KBM-7 (cell line): ENCODE data around the gene ANKRD12.
A peak's percentile ranks its signal among the peaks of the same experiment; 100 is the strongest.
"Not testable (repeated sequence)": the region's sequence is repeated elsewhere in the genome, so short reads cannot be mapped to it uniquely, and the experiment has no call there.

Source experiments
- DNase-seq: peaks from one replicate; pipeline ENCODE4 v3.0.0-alpha.2; 2015
- in situ Hi-C: fragments of 300-500 bp; cut with MboI; formaldehyde crosslinking; loops from 2 replicates; pipeline ENCODE4 v1.14.3; 2020; ENCODE audit warnings: low sequenced_read_pairs, low pct_unique_long_range_greater_than_20kb, mixed read lengths

The ANKRD12 gene

GRCh38 chr18:9260388-9261380, 124.1 kb downstream of the ANKRD12 start:
- DNase-seq = peak; percentile 19
- in situ Hi-C loops = no loop called here

- no peak for DNase-seq
- in situ Hi-C loops = no loop called here
Observed at GRCh38 chr18:9263264-9263663, 126.7 kb downstream of the ANKRD12 start.

DNA sequence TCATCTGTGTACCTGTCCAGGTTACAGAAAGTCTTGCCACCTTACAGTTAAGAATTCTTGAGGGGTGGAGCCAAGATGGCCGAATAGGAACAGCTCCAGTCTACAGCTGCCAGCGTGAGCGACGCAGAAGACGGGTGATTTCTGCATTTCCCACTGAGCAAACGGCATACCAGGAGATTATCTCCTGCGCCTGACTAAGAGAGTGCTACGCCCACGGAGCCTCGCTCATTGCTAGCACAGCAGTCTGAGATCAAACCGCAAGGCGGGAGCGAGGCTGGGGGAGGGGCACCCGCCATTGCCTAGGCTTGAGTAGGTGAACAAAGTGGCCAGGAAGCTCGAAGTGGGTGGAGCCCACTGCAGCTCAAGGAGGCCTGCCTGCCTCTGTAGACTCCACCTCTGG, 128.2 kb downstream of the ANKRD12 start:
- DNase-seq, in situ Hi-C loops: not testable (repeated sequence)

GRCh38 chr18:9273221-9273620, 136.6 kb downstream of the ANKRD12 start:
- in situ Hi-C loops = no loop called here
- no peak for DNase-seq

DNA sequence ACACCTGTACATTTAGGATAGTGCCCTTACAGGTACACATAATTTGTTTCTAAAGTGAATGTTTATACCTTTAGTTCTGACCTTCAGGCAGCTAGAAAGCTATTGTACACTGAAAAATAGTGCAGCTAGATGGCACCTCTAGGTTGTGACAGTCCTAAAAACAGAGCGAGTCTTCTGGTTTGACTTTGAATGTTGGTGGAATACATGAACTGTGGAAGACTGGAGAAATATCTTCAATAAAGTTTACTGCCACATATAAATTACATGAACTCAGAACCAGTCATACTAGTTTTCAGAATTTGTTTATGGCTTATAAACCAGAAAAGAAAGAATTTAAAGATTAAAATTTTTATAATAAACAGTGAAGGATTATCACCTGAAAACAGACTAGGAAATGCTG, 139.3 kb downstream of the ANKRD12 start:
- no peak for DNase-seq
- in situ Hi-C loops = no loop called here

DNA sequence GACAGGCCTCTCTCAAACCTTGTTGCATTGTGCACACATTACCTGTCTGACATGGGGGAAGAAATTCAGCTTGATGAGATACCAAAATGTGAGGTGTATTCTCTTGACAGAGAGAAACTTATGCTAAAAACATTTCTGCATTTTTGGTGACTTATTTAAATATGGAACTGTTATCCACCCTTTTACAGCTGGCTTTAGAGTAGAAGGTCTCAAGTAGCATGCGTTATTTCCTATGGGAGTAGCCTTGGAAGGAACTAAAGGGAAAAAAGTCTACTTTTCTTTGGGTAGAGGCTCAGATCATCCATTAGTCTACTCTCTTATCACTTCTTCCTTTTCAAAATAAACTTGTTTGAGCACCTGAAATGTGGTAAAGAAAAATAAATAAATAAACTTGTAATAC, 141.4 kb downstream of the ANKRD12 start:
- in situ Hi-C loops = no loop called here

DNA sequence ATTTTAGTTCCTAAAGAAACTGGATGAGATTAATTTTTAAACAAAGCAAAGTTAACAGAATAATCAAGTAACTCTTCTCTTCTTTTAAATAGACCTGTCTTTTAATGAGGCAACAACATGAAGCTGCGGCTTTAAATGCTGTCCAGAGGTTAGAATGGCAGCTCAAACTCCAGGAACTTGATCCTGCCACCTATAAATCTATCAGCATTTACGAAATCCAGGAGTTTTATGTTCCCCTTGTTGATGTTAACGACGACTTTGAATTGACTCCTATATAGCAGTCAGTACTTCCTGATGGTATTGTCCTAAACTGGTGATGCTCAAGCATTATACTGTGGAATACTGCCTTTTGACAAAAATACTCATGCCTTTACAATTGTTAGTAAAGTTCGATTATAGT, 144.3 kb downstream of the ANKRD12 start:
- DNase-seq = no peak
- in situ Hi-C loops = no loop called here

More for the DNA sequence above, 141.4 kb downstream of the ANKRD12 start:
- DNase-seq = no peak

DNA sequence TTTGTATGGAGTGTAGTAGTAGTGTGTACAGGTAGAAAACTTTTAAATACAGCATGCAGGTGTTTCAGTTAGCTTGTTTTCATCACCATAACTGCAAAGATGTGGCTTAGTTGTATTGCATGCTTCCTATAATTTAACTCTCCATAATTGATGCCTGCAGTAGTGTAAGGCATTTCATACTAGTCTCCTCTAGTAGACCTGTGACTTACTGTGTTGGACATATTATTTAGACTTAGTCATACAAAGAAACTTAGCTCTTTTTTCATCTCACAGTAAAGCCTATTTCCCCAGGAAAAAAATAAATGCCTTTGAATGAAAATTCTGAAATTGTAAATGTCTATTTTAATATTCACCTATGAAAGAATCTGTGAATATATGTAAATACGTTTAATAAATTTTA, 145.2 kb downstream of the ANKRD12 start:
- no peak for DNase-seq
- in situ Hi-C loops = no loop called here

DNA sequence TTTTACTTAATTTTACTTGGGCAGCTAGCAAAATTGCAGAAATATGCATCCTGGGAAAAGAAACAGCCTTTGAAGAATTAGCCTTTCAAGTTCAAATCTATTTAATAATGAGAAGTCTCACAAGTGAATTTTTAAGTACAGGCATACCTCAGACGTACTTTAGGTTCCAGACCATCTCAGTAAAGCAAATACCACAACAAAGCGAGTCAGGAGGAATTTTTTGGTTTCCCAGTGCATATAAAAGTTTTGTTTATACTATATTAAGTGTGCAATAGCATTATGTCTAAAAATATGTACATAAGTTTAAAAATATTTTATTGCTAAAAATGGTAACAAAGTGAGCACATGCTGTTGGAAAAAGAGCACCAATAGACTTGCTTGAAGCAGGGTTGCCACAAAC, 147.2 kb downstream of the ANKRD12 start:
- in situ Hi-C loops = no loop called here
- no peak for DNase-seq

DNA sequence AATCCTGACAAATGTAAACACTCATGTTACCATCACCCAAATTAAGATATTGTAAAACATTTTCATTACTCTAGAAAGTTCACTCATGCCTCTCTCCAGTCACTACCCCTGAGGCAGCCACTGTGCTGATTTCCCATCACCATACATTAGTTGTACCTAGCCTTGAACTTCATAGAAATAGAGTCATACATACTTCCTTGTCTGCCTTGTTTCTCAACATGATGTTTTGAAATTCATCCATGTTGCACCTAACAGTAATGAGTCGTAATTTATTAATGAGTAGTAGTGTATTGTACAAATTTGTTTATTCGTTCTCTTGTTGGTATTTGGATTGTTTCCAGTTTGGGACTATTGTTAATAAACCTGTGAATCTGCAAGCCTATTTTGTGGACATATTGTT, 149.0 kb downstream of the ANKRD12 start:
- in situ Hi-C loops = no loop called here
- no peak for DNase-seq

DNA sequence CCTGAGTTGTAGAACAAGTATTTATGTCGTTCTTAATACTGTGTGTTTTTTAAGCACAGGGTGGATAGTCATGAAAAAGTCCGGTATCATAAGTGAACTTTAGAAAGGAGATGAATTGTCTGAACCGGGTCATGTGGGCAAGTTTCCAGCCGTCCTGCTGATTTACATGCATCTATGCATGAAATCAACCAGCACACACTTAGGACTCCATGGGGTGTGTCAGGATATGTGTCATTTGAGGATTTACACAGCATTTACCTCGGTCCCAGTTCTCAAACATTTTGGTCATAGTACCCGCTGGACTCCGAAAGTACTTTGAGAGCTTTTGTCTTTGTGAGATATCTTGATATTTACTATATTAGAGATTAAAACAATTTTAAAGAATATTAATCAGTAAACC, 150.5 kb downstream of the ANKRD12 start:
- DNase-seq = no peak
- in situ Hi-C loops = no loop called here

DNA sequence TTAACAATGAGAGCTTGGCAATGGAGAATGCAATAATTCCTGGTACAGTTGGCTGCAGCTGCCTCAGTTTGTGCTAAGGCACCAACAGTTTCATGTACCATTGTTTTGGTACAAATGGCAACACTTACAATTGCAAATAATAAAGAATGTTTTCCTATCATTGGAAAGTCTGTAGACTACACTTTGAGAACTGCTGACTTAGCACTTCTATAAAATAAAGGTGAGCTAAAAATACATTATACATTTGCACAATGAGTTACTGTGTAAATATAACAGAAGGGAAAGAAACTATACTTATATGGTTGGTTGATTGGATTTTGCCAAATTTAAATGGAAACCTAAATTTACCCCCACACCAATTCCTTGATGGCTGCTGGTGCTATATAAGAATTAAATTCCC, 153.1 kb downstream of the ANKRD12 start:
- in situ Hi-C loops = no loop called here
- no peak for DNase-seq

- in situ Hi-C loops = no loop called here
- peak; percentile 23 for DNase-seq
Observed at GRCh38 chr18:9290156-9290555, 153.6 kb downstream of the ANKRD12 start.

- in situ Hi-C loops = no loop called here
Observed at GRCh38 chr18:9292047-9292446, 155.5 kb downstream of the ANKRD12 start.

GRCh38 chr18:9293948-9294347, 157.4 kb downstream of the ANKRD12 start:
- no peak for DNase-seq
- in situ Hi-C loops = no loop called here

More at GRCh38 chr18:9292047-9292446, 155.5 kb downstream of the ANKRD12 start:
- no peak for DNase-seq

DNA sequence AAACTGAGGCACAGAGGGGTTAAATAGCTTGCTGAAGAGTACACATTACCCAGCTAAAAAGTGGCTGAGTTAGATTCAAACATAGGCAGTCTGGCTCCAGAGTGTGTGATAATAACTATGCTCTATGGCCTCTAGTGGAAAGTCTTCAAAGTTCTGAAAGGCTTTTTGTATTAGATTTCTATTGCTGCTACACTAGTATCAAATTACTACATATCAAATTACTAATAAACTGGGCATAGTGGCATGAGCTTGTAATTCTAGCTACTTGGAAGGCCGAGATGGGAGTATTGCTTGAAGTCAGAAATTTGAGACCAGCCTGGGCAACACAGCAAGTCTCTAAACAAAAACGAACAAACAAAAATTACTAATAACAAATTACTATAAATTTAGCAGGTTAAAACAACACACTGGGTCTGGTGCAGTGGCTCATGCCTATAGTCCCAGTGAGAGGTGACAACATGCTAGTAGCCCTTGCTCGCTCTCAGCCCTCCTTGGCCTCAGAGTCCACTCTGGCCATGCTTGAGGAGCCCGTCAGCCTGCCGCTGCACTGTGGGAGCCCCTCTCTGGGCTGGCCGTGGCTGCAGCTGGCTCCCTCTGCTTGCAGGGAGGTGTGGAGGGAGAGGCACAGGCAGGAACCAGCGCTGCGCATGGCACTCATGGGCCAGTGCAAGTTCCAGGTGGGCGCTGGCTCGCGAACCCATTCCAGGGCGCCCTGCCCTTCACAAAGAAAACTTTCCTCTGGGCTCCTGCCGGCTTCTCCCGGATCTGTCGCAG, 159.8 kb downstream of the ANKRD12 start:
- in situ Hi-C loops = no loop called here
- DNase-seq = no peak

DNA sequence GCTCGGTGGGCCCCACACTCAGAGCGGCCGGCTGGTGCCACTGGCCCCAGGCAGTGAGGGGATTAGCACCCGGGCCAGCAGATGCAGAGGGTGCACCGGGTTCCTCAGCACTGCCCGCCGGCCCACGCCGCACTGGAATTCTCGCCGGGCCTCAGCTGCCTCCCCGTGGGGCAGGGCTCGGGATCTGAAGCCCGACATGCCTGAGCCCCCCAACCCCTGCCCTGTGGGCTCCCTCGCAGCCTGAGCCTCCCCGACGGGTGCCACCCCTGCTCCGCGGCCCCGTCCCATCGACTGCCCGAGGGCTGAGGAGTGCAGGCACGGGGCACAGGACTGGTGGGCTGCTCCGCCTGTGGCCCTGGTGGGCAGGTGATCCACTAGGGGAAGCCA, 160.4 kb downstream of the ANKRD12 start:
- in situ Hi-C loops = no loop called here
- no peak for DNase-seq

DNA sequence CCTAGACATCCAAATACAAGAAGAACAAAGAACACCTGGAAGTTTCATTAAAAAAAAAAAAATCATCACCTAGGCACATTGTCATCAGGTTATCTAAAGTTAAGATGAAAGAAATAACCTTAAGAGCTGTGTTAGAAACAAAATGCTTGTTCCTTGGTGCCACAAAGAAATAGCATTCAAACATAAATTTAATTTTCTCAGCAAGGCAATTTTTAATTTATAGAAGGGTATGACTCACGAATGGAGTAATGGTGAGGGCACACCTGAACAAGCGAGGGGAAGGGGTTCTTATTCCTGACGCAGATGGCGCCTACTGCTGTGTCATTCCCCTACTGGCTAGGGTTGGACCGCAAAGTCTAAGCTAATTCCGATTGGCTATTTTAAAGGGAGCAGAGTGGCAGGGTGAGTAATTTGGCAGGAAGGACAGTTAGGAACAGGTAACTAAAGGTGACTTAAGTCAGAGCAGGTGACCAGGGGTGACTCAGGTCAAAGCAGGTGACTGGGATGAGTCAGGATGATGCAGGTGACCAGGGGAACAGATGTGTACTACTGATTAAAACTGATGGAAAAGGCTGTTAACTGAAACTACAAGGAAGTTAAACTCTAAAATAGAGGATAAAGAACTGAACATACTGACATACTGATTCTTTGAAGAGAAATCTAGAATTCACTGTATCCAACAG, 167.9 kb downstream of the ANKRD12 start:
- in situ Hi-C loops = no loop called here
- no peak for DNase-seq

GRCh38 chr18:9319333-9319732, 182.8 kb downstream of the ANKRD12 start:
- in situ Hi-C loops = no loop called here
- DNase-seq = no peak

- in situ Hi-C loops = no loop called here
- peak; percentile 82 for DNase-seq
Observed at GRCh38 chr18:9321017-9321452, 184.5 kb downstream of the ANKRD12 start.
